Stimulated activated CD8-positive, alpha-beta memory T cell treated with anti-CD3 and anti-CD28 coated beads, Interleukin-7, amount 100 ng/mL, for 1 hour (primary cell): ENCODE data around the gene SLC24A2.
"Not testable (repeated sequence)": the region's sequence is repeated elsewhere in the genome, so short reads cannot be mapped to it uniquely, and the experiment has no call there.

Source experiments
- DNase-seq, 2 donors: peaks; one replicate each; pipeline ENCODE4 v3.0.0-alpha.2; 2020; ENCODE audit warnings: low read depth in 2 of 2

The SLC24A2 gene

GRCh38 chr9:19788614-19789271, at the start of gene SLC24A2:
SLC24A2 (minus strand) TSS chr9:19789037.
- no peak for DNase-seq

GRCh38 chr9:19833331-19833730, 44.5 kb upstream of the SLC24A2 start:
- not testable (repeated sequence) for DNase-seq

GRCh38 chr9:19830796-19831195, 42.0 kb upstream of the SLC24A2 start:
- no peak for DNase-seq

GRCh38 chr9:19828576-19829109, 39.8 kb upstream of the SLC24A2 start:
- no peak for DNase-seq

GRCh38 chr9:19816769-19817168, 27.9 kb upstream of the SLC24A2 start:
- no peak for DNase-seq

- DNase-seq = no peak
Observed at GRCh38 chr9:19812194-19812593, 23.4 kb upstream of the SLC24A2 start.

- DNase-seq = no peak
Observed at GRCh38 chr9:19809422-19810269, 20.8 kb upstream of the SLC24A2 start.

- DNase-seq = no peak
Observed at GRCh38 chr9:19807182-19807892, 18.5 kb upstream of the SLC24A2 start.

- no peak for DNase-seq
Observed at GRCh38 chr9:19804431-19804830, 15.6 kb upstream of the SLC24A2 start.

GRCh38 chr9:19800884-19801283, 12.0 kb upstream of the SLC24A2 start:
- no peak for DNase-seq

GRCh38 chr9:19799784-19800183, 10.9 kb upstream of the SLC24A2 start:
- no peak for DNase-seq

- no peak for DNase-seq
Observed at GRCh38 chr9:19788152-19788551, 685 bp downstream of the SLC24A2 start.

GRCh38 chr9:19787672-19788071, 1.2 kb downstream of the SLC24A2 start:
- no peak for DNase-seq

GRCh38 chr9:19785230-19785629, 3.6 kb downstream of the SLC24A2 start:
- DNase-seq = no peak

GRCh38 chr9:19784136-19784535, 4.7 kb downstream of the SLC24A2 start:
- no peak for DNase-seq

- DNase-seq = no peak
Observed at GRCh38 chr9:19783500-19783899, 5.3 kb downstream of the SLC24A2 start.

- DNase-seq = no peak
Observed at GRCh38 chr9:19782005-19782404, 6.8 kb downstream of the SLC24A2 start.

- no peak for DNase-seq
Observed at GRCh38 chr9:19781240-19781639, 7.6 kb downstream of the SLC24A2 start.

- no peak for DNase-seq
Observed at GRCh38 chr9:19771446-19771845, 17.4 kb downstream of the SLC24A2 start.

- DNase-seq = no peak
Observed at GRCh38 chr9:19770973-19771372, 17.9 kb downstream of the SLC24A2 start.

- DNase-seq = no peak
Observed at GRCh38 chr9:19769213-19769612, 19.6 kb downstream of the SLC24A2 start.

- no peak for DNase-seq
Observed at GRCh38 chr9:19768798-19769197, 20.0 kb downstream of the SLC24A2 start.
